Measurements from ENCODE around the gene ANKRD13A.

The ANKRD13A gene

DNA sequence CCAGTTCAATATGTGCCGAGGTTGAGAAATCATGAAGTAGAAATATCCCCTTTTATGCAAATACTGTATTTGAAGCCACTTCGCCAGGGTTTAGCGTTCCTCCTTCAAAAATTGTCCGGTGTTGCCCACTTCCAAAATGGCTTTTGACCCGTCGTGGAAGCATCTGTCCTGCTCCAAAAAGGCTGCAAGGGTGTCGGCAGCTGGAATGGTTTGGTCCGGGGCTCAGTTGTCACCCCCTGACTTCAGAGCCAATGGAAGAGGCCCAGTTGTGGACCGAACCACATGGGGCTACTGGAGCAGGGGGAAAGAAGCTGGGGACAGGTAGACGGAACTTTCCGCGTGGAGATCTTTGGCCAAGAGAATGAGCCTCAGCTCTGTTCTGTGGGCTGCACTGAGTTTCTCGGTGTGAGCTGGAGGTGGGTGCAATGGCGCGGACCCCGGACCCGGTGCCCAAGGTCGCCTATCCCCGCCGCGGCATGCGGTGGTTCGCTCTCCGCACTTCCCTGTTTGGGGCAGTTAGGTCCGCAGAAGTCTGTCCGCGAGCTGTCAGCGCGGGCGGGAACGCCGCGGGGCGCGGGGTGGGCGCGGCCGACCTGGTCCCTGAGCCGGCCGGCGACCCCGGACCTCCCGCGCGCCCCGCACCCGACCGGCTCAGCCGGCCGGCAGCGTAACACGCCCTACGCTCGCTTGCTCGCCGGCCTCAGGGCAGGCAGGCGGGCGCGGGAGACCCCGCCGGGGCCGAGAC is at the start of gene ANKRD13A:
Gene ANKRD13A (plus strand): TSS at position 527 of the 745 bp plus-strand sequence. CDS start 259 bp downstream, outside the sequence.
- no peak for TF ChIP-seq GATA2 (IDR thresholded peaks at IDR 0.05; ENCODE audit: low read depth, low read length)
- TF ChIP-seq GATA3 (IDR thresholded peaks at IDR 0.05; ENCODE audit: low read depth, low read length) = no peak

DNA sequence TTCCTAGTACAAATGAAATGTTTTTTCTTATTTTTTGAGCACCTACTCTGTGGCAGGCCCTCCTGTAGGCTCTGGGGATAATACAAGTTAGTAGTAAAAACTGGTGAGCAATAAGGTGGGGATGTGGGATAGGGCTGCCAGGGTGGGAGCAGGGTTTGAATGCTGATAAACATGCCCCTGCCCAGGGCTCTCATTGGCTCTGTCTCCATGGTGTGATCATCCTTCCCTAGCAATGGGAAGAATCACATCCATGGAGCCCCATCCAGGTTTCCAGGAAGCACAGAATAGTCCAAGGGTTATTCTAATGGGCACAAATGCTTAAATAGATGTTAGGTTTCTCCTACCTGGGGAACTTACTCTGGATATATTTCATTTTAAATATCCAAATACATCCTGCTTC is 48.6 kb upstream of the ANKRD13A start:
- TF ChIP-seq GATA3 (IDR thresholded peaks at IDR 0.05; ENCODE audit: low read depth, low read length) (no peak), GATA2 (IDR thresholded peaks at IDR 0.05; ENCODE audit: low read depth, low read length) (no peak)

DNA sequence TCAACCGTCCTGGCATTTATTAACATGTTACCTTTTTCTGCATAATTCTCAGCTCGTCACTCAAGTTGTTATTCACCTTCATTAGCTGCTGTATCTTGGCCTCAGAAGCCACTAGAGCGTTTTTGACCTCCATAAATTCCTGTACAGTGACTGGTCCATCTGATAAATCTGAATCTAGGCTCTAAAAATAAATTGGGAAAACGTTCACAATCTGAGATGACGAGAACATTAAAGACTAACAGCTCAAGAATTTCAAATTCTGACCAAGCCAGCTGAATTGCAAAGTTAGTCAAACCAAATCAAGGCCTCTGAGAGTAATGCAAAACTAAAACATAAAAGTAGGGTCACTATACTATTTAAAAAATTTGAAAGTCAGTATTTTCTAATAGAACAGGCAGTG is 48.1 kb upstream of the ANKRD13A start:
- TF ChIP-seq GATA2 (IDR thresholded peaks at IDR 0.05; ENCODE audit: low read depth, low read length) (no peak), GATA3 (IDR thresholded peaks at IDR 0.05; ENCODE audit: low read depth, low read length) (no peak)

DNA sequence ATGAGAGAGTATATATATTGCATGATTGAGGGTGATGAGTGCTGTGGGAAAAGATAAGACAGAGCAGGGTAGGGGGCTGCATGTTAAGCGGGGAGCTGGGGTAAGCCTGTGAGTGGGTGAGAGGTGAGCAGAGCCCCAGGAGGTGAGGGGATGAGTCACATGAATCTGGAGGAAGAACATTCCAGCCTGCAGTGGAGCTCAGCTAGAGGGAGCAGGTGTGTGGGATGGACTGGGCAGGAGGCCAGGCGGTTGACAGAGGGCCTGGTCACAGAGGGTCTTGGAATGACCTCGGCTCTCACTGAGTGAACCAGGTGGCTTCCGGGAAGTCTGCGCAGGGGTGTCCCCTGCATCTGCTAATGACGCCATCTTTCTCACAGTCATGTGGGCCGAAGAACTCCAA is 47.5 kb upstream of the ANKRD13A start:
- TF ChIP-seq GATA3 (IDR thresholded peaks at IDR 0.05; ENCODE audit: low read depth, low read length) (no peak), GATA2 (IDR thresholded peaks at IDR 0.05; ENCODE audit: low read depth, low read length) (no peak)

DNA sequence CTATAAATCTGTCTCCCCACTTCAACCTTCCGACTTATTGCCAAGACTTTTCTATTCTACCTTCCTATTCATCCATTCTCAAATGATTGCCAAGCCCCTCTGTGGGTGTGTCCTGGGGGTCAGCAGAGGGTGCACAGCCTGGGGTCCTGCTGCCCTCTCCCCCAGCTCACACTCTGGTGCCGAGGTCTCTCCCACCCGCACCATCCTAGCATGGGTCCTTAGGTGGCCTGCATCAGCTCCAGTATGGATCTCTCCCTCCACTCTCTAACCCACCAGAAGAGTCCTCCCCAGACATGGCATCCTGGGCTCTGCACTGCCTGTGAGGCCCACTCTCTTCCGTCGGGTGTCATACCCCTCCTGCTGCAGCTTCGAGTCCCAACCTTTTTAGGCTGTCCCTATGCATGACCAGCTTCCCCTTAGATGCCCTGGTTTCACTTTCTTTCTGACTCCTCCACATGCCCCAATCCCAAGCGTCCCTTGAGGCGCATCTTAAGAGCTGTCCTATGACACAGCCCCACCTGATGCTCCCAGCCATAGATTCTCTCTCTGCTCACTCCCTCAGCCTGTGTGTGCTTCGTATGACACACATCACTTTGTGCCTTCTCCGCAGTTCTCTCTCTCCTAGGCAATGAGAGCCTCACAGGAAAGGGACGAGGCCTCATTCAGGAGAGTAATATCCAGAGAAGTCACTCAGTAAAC is 46.9 kb upstream of the ANKRD13A start:
- TF ChIP-seq GATA2 (IDR thresholded peaks at IDR 0.05; ENCODE audit: low read depth, low read length) (no peak), GATA3 (IDR thresholded peaks at IDR 0.05; ENCODE audit: low read depth, low read length) (no peak)

DNA sequence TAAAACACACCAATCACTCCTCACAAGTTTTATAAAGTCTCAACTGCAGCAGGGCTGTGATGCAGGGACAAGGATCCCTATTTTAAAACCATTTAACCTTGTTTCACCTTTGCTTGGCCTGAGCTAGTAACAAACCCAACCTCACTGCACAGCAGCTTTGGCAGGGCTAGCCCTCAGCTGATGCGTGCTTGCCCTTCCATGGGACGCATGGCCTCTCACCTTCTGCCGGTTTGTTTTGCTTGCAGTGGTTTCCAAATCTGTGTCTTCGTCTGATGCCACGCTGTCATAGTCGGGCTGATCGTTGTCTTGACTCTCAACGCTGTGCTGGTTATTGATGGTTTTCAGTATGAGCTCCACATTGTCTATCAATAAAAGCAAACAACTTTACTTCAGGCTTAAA is 46.4 kb upstream of the ANKRD13A start:
- TF ChIP-seq GATA3 (IDR thresholded peaks at IDR 0.05; ENCODE audit: low read depth, low read length) (no peak), GATA2 (IDR thresholded peaks at IDR 0.05; ENCODE audit: low read depth, low read length) (no peak)

DNA sequence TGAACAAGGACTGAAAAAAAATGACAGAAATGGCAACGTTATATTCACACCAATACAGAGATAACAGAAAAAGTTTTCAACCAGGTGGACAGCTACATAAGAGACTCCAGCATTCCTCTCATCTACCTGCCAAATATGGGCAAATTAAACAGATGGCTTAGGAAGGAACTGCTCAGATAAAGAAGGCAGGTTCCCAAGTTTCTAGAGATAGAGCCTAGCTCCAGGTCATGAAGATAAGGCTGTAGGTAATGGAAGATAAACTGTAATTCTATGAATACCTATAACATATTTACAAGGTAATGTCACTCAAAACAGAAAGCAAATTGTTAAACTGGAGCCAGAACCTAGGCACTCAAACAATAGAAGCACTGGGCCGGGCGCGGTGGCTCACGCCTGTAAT is 45.6 kb upstream of the ANKRD13A start:
- no peak for TF ChIP-seq GATA3 (IDR thresholded peaks at IDR 0.05; ENCODE audit: low read depth, low read length)
- TF ChIP-seq GATA2 (IDR thresholded peaks at IDR 0.05; ENCODE audit: low read depth, low read length) = no peak

DNA sequence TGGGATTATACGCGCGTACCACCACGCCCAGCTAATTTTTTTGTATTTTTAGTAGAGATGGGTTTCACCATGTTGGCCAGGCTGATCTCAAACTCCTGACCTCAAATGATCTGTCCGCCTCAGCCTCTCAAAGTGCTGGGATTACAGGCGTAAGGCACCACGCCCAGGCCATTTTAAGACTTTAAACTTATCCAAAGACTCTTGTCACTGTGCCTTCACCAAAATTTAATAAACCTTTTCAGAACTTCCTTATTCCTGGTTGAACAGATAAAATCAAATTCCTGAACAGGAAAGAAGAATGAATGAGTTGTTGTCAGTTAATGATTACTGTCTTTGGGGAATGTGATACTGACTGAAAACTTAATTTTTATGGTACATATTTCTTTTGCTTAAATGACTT is 40.9 kb upstream of the ANKRD13A start:
- no peak for TF ChIP-seq GATA2 (IDR thresholded peaks at IDR 0.05; ENCODE audit: low read depth, low read length)
- no peak for TF ChIP-seq GATA3 (IDR thresholded peaks at IDR 0.05; ENCODE audit: low read depth, low read length)

DNA sequence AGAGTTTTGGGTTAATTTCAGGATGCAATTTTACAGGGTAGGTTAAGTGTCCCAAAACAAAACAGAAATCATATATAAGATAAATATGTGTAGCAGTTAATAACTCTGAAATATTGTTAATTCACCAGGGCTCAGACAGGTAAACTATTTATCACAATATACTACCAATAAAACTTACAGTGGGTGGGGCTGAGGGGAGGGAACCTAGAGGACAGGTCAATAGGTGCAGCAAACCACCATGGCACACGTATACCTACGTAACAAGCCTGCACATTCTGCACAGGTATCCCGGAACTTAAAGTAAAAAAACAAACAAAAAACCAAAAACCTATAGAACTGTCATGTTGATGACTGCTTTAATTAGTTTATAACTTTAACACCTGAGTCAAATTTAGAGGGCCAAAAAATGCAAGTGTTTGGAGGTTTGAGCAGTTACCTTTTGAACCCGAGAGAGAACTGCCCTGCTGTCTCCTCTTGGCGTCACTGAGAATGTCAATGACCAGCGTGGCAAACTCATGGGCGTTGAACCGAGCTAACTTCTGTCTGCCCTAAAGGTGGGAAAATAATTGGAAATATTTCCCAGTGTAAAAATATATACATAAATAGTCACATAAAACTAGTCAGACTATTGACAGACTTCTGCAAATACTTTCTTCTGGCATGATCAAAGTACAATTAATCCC is 39.7 kb upstream of the ANKRD13A start:
- TF ChIP-seq GATA2 (IDR thresholded peaks at IDR 0.05; ENCODE audit: low read depth, low read length) (no peak), GATA3 (IDR thresholded peaks at IDR 0.05; ENCODE audit: low read depth, low read length) (no peak)

DNA sequence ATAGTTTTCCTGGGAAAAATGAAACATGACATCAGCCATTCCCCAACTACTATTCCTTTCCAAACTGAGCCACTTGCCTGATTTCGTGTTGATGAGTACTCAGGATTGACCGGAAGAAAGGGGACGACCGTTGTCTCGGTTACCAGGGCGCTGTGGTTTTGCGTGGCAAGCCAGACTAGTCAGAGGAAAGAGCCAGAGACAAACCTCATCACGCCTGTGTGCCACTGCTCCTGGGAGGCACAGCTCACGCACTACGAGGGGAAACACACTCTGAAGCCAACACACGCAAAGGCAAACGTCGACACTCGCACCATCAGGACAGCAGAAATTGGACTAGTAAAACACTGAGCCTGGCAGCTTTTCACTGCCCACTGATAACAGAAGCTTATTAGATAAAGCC is 38.0 kb upstream of the ANKRD13A start:
- no peak for TF ChIP-seq GATA3 (IDR thresholded peaks at IDR 0.05; ENCODE audit: low read depth, low read length)
- TF ChIP-seq GATA2 (IDR thresholded peaks at IDR 0.05; ENCODE audit: low read depth, low read length) = no peak

DNA sequence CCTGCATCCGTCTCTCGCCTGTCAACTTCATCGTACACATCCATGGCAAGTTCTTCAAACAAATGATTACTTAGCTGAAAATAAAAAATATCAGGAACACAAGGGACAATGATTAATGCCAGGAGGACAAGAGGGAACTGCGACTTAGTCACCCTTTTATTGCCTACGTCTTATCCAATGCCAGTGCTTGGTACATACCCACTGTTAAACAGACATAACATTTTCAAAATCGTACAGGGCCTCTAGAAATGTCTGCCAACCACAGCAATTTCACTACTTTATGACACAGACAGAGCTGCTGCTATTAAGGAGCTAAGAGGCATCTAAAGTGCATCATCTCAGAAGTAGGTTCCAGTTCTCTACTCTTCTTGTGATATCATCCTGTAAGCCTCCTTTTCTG is 37.6 kb upstream of the ANKRD13A start:
- TF ChIP-seq GATA2 (IDR thresholded peaks at IDR 0.05; ENCODE audit: low read depth, low read length) (no peak), GATA3 (IDR thresholded peaks at IDR 0.05; ENCODE audit: low read depth, low read length) (no peak)

DNA sequence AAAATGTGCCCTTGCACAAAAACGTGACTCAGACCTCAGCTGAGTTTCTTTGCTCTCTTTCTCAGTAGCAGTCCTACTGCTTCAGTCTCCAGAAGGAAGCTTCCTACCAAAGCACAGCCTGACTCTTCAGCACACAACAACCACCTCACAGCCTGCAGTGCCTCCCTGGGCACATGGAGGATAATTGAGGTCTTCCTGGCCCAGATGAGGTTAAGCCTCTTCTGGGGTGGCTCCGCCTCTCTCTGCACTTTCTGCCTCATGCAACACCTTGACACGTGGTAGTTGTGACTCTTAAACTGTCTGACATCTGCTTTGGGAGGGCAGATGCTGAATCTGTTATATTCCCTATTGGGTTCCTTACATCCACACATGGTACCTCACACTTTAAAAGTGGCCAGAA is 36.8 kb upstream of the ANKRD13A start:
- TF ChIP-seq GATA3 (IDR thresholded peaks at IDR 0.05; ENCODE audit: low read depth, low read length) = no peak
- TF ChIP-seq GATA2 (IDR thresholded peaks at IDR 0.05; ENCODE audit: low read depth, low read length) = no peak

DNA sequence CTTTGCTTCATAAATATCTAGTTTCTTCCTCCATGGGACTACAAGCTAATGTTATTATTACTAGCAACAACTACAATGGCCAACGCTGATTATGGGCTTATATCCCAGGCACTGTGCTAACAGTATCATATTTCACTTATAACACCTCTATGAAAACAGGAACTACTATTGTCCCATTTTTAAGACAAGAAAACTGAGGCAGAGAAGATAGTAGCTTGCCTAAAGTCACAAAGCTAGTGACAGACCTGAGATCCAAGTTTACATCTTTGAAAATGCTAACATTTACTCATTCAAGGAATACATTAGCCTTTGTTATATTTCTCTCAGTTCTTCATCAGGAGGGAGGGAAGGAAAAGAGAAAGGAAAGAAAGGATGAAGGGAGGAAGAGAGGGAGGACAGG is 35.9 kb upstream of the ANKRD13A start:
- TF ChIP-seq GATA3 (IDR thresholded peaks at IDR 0.05; ENCODE audit: low read depth, low read length) (no peak), GATA2 (IDR thresholded peaks at IDR 0.05; ENCODE audit: low read depth, low read length) (no peak)

DNA sequence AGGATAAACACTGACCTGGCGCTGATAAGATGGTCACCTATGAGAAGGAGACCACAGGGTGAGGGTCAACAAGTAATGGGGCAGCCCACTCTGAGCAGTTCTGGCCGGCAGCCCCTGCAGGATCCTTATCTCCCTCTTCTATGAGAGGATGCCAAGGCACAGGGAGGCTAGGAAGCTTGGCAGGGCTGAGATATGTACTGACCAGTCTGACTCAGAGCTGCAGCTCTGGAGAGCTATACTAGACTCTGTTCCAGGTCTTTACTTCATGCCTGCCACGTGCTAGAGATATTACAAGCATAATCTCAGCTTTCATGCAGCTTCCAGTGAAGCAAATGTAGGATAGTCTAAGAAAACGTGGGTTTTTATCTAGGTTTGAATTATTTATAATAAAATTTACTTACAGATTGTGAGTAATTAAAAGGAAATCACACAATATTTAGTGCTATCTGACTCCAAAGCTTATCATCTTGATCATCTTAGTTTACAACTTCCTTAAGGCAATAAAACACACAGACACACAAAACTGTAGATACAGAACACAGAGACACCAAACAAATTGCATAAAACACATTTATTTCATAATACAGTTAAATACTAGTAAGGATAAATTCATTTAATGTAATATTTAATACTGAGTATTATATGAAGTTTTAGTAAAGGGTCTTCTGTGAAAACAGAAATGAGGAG is 35.3 kb upstream of the ANKRD13A start:
- TF ChIP-seq GATA2 (IDR thresholded peaks at IDR 0.05; ENCODE audit: low read depth, low read length) (no peak), GATA3 (IDR thresholded peaks at IDR 0.05; ENCODE audit: low read depth, low read length) (no peak)

Data from SH-SY5Y (cell line).